K562 (cell line): ENCODE results near the gene APIP. TPM values are rescaled to one million over a fixed set of nuclear protein-coding genes. Genes with fewer than 3 reads are reported as not detected.

Experiments
- ATAC-seq: fragments of 200-7000 bp; cut with Tn5 transposase; 3 replicates; pipeline ENCODE4 v1.9.1; 2020; ENCODE audit warnings: moderate library complexity
- BruUV-seq: library from RNA; stranded (reverse); fragments of 400-500 nt; replicated peaks from 2 replicates; lab custom pipeline; 2021; lab: Mats Ljungman, UMichigan
- CTCF ChIA-PET: fragments of 300-600 bp; formaldehyde crosslinking; extraction: SDS; loops from one replicate; lab custom pipeline; 2021; ENCODE audit warnings: low intra/inter-chr PET ratio; lab: Yijun Ruan, JAX
- POLR2A ChIA-PET: fragments of 300-600, 350-650 bp; sonication (Branson Sonifier 250); formaldehyde crosslinking; extraction: SDS; loops from one replicate; lab custom pipeline; 2021; ENCODE audit warnings: antibody characterized with exemption, inconsistent platforms; lab: Yijun Ruan, JAX
- DNase-seq, 4 experiments: peaks; one replicate each; pipeline versions ENCODE4 v3.0.0 to v3.0.0-alpha.2; 2011 to 2018; ENCODE audit warnings: low spot score in 3 of 4, mixed read lengths in 3 of 4; ENCODE audit errors: extremely low read depth in 1 of 4
- FAIRE-seq: peaks from 2 replicates; lab custom pipeline; 2011; peaks lifted over from hg19 to GRCh38; lab: Jason Lieb, UNC
- H2AFZ ChIP-seq: 2 replicates; pipeline ENCODE4 v1.6.0; 2011; ENCODE audit warnings: low read depth, low read length, control low read depth, inconsistent platforms
- H3K27ac ChIP-seq: fragments of 200-600 bp; 3 replicates; pipeline ENCODE4 v1.8.0; 2011; ENCODE audit warnings: low read depth, mild to moderate bottlenecking, control low read depth, inconsistent platforms, low read length, moderate library complexity, mixed read lengths; ENCODE audit errors: extremely low read depth
- H3K27me3 ChIP-seq, 2 experiments: fragments of 300-600 bp in 1 of 2; 2 replicates in 1 of 2; 3 replicates in 1 of 2; pipeline versions ENCODE4 v1.6.0 to v1.8.0; 2011; ENCODE audit warnings: inconsistent platforms in 2 of 2, low read length in 2 of 2, mild to moderate bottlenecking in 1 of 2, mixed read lengths in 1 of 2, moderate library complexity in 1 of 2; ENCODE audit not compliant: control insufficient read depth in 2 of 2, insufficient read depth in 2 of 2
- H3K36me3 ChIP-seq: fragments of 300-600 bp; 3 replicates; pipeline ENCODE4 v1.8.0; 2011; ENCODE audit warnings: mild to moderate bottlenecking, low read length, inconsistent platforms; ENCODE audit not compliant: control insufficient read depth, insufficient read depth
- H3K4me1 ChIP-seq, 2 experiments: fragments of 200-600 bp in 1 of 2; replicated peaks in 1 of 2; 2 replicates in 1 of 2; 3 replicates in 1 of 2; pipeline versions ENCODE4 v1.5.1 to v1.8.0; 2011; ENCODE audit warnings: inconsistent platforms in 2 of 2, low read length in 2 of 2, mild to moderate bottlenecking in 1 of 2, mixed read lengths in 1 of 2, moderate library complexity in 1 of 2; ENCODE audit not compliant: control insufficient read depth in 2 of 2, insufficient read depth in 2 of 2
- H3K4me2 ChIP-seq: 2 replicates; pipeline ENCODE4 v1.6.1; 2011; ENCODE audit warnings: low read length, control low read depth, inconsistent platforms, mixed read lengths; ENCODE audit not compliant: insufficient read depth
- H3K4me3 ChIP-seq: fragments of 200-600 bp; sonication (generic), shearing (Covaris generic); 2 replicates; pipeline ENCODE4 v1.5.1; 2016; ENCODE audit warnings: control low read depth, inconsistent platforms
- H3K79me2 ChIP-seq: fragments of 200-600 bp; 3 replicates; pipeline ENCODE4 v1.8.0; 2011; ENCODE audit warnings: low read length, inconsistent platforms; ENCODE audit not compliant: control insufficient read depth, insufficient read depth
- H3K9ac ChIP-seq, 2 experiments: 2 replicates each; pipeline versions ENCODE4 v1.6.0 to v1.6.1; 2011; ENCODE audit warnings: low read depth in 2 of 2, low read length in 2 of 2, control low read depth in 1 of 2, inconsistent platforms in 1 of 2, mild to moderate bottlenecking in 1 of 2, mixed read lengths in 1 of 2; ENCODE audit not compliant: insufficient read depth in 1 of 2
- H3K9me1 ChIP-seq: one replicate; pipeline ENCODE4 v1.6.0; 2011; ENCODE audit warnings: inconsistent platforms, mild to moderate bottlenecking, low read length, moderate library complexity; ENCODE audit not compliant: control insufficient read depth, insufficient read depth
- H3K9me3 ChIP-seq: replicated peaks from 2 replicates; pipeline ENCODE4 v1.5.1; 2011; ENCODE audit warnings: low read depth, low read length, inconsistent platforms; ENCODE audit not compliant: control insufficient read depth, insufficient read depth
- H4K20me1 ChIP-seq: replicated peaks from 2 replicates; pipeline ENCODE4 v1.6.1; 2011; ENCODE audit warnings: low read length, inconsistent platforms, mixed read lengths; ENCODE audit not compliant: control insufficient read depth, insufficient read depth
- ARID1B ChIP-seq: fragments of 450-650 bp; IDR thresholded peaks from 2 replicates; pipeline ENCODE4 v1.6.1; 2016; ENCODE audit warnings: antibody characterized with exemption, mild to moderate bottlenecking, inconsistent platforms
- CBFA2T3 ChIP-seq: fragments of 450-650 bp; IDR thresholded peaks from 2 replicates; pipeline ENCODE4 v1.6.1; 2017
- DPF2 ChIP-seq: fragments of 450-650 bp; IDR thresholded peaks from 2 replicates; pipeline ENCODE4 v1.6.1; 2016
- KAT8 ChIP-seq: fragments of 450-650 bp; IDR thresholded peaks from 2 replicates; pipeline ENCODE4 v1.6.1; 2016; ENCODE audit warnings: low read depth, mild to moderate bottlenecking
- MEIS2 ChIP-seq: fragments of 450-650 bp; IDR thresholded peaks from 2 replicates; pipeline ENCODE4 v1.6.1; 2014; ENCODE audit warnings: mild to moderate bottlenecking; ENCODE audit not compliant: partially characterized antibody
- RBM14 ChIP-seq: fragments of 200-400 bp; formaldehyde crosslinking; IDR thresholded peaks from 2 replicates; pipeline ENCODE4 v1.6.1; 2018; ENCODE audit warnings: low read depth, mild to moderate bottlenecking, low read length, moderate library complexity, borderline replicate concordance; ENCODE audit not compliant: insufficient read depth
- TAL1 ChIP-seq: fragments of 450-650 bp; IDR thresholded peaks from 2 replicates; pipeline ENCODE4 v1.6.1; 2016; ENCODE audit warnings: mild to moderate bottlenecking
- TCF3 ChIP-seq: sonication (generic); formaldehyde crosslinking; IDR thresholded peaks from 2 replicates; pipeline ENCODE4 v1.4.0; 2020; ENCODE audit warnings: mild to moderate bottlenecking, missing genetic modification reagents
- TEAD4 ChIP-seq, 2 experiments: sonication (generic) in 1 of 2; formaldehyde crosslinking in 1 of 2; IDR thresholded peaks; 2 replicates each; pipeline versions ENCODE4 v1.6.1 to v1.8.0; 2012 to 2022; ENCODE audit warnings: borderline replicate concordance in 1 of 2, inconsistent platforms in 1 of 2, low read length in 1 of 2, mild to moderate bottlenecking in 1 of 2, missing genetic modification reagents in 1 of 2
- ZNF384 ChIP-seq: IDR thresholded peaks from 2 replicates; pipeline ENCODE4 v1.6.1; 2012; ENCODE audit warnings: low read depth, low read length, improper control_type of control experiment
- WGBS: fragments of 100-300 bp; shearing (Covaris generic); methylation state at CpG from one replicate; pipeline ENCODE4 v1.1.6; 2016; ENCODE audit warnings: low coverage, mixed read lengths; ENCODE audit not compliant: insufficient coverage; ENCODE audit errors: missing lambda C conversion rate; 5-methylcytosine and 5-hydroxymethylcytosine counted together
- in situ Hi-C: fragments of 300-500 bp; cut with MboI; formaldehyde crosslinking; loops from 4 replicates; pipeline ENCODE4 v1.15.0; 2018; ENCODE audit warnings: inconsistent platforms, mixed read lengths
- intact Hi-C: fragments of 100-400 bp; cut with micrococcal nuclease; formaldehyde crosslinking; loops from 2 replicates; pipeline ENCODE4 v1.14.2; 2022
- polyA plus RNA-seq, 8 experiments: library from polyadenylated mRNA; depleted of rRNA in 4 of 8; stranded (reverse) in 5 of 8; unstranded in 3 of 8; fragments of >200 nt; fragmentation: Nextera tagmentation in 2 of 8; fragmentation: Illumina TruSeq in 1 of 8; extraction: Ambion mirVana in 2 of 8; extraction: Trizol in 1 of 8; gene quantifications; 2 replicates each; pipeline versions ENCODE4 v1.2.1 to v1.2.3, GENCODE V29; 2011 to 2014; ENCODE audit warnings: inconsistent platforms in 1 of 8, missing spikeins in 1 of 8
- total RNA-seq, 7 experiments: library from RNA; depleted of rRNA in 6 of 7; stranded (reverse); fragments of >200 nt in 6 of 7; fragmentation: Illumina TruSeq in 2 of 7; extraction: Trizol in 2 of 7; gene quantifications; 2 replicates each; pipeline versions ENCODE4 v1.2.1 to v1.2.3, GENCODE V29; 2011 to 2021; ENCODE audit warnings: low replicate concordance in 1 of 7
- TF ChIP-seq, protein P1 (sequence below): fragments of 250-450 bp; sonication (Bioruptor Pico); IDR thresholded peaks from 2 replicates; pipeline ENCODE4 v1.8.0; 2021; ENCODE audit warnings: mild to moderate bottlenecking, moderate library complexity

Gene APIP
- total and polyA plus RNA-seq, 9 of the 15 experiments (the other 6 are each of a cell fraction or from before 2014, with no cell fraction given): 63.7 to 110 (median 82.8) TPM

DNA sequence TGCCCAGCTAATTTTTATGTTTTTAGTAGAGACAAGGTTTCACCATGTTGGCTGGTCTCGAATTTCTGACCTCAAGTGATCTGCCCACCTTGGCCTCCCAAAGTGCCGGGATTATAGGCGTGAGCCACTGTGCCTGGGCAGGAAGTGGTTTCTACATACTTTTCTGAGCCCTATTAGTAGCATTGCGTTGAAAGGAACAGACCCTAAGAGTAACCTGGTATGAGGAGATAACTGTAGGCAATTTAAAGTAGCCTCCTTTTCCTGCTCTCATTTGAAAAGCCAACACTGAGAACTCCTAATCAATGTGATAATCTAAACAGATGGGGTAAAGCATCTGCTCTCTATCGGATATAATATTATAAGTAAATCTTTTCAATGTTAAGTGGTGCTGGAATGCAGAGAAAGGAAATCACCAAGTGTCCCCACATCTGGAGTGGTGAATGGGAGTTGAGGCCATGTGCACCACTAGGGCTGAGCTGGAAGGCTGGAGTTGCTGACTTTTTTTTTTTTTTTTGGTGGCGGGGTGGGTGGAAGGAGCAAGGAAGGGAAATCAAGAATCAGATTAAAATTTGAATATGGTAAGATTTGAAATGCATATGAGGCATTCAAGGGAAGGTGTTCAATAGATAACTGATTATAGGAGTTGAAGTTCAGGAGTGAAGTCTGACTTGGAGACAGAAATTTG lies 20.9 kb upstream of the APIP start:
- H3K27ac ChIP-seq: peak overlapping the region; percentile 18; the same call in 1 of the 3 replicates
- peaks cover 2 to 3% of the 10 kb centered on the region in 2 experiments; a peak in 2 of 5 replicates for H3K4me1 ChIP-seq
- H3K9me1 ChIP-seq: no peaks in the 10 kb centered on the region
- no peak overlapping the region for H3K4me2 ChIP-seq
- peak; percentile 52 for TF ChIP-seq CBFA2T3
- TF ChIP-seq, protein P1, sequence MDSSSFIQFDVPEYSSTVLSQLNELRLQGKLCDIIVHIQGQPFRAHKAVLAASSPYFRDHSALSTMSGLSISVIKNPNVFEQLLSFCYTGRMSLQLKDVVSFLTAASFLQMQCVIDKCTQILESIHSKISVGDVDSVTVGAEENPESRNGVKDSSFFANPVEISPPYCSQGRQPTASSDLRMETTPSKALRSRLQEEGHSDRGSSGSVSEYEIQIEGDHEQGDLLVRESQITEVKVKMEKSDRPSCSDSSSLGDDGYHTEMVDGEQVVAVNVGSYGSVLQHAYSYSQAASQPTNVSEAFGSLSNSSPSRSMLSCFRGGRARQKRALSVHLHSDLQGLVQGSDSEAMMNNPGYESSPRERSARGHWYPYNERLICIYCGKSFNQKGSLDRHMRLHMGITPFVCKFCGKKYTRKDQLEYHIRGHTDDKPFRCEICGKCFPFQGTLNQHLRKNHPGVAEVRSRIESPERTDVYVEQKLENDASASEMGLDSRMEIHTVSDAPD: no peak
- peak; percentile 17; the same call in 1 of the 2 replicates for TF ChIP-seq TAL1
- peak; percentile 53; the same call in 1 of the 2 replicates for TF ChIP-seq ZNF384
- no peak for TF ChIP-seq RBM14
- 0 out of 2 replicates have a peak, but pooled peaks have one; percentile 25 for TF ChIP-seq TEAD4 (IDR thresholded peaks at IDR 0.05; ENCODE audit: low read length)
- TF ChIP-seq TEAD4 (CRISPR knock-in tag; IDR thresholded peaks at IDR 0.05; ENCODE audit: borderline replicate concordance): no peak
- no peak for TF ChIP-seq KAT8
- peak; percentile 39 for TF ChIP-seq ARID1B
- TF ChIP-seq TCF3 (CRISPR knock-in tag): peak; percentile 44; the same call in 1 of the 2 replicates
- TF ChIP-seq MEIS2: peak; percentile 7
- peak; percentile 37; the same call in 1 of the 2 replicates for TF ChIP-seq DPF2
- TF ChIP-seq, all 486 proteins: peak for 8
- Histone ChIP-seq H3K36me3 (peaks cover 21% of the 10 kb centered on the region; the same call in 2 of the 3 replicates), H3K9me3 (no peaks in the 10 kb centered on the region), H3K79me2 (peaks cover 16% of the 10 kb centered on the region; the same call in 2 of the 3 replicates), H3K27me3 (no peaks in the 10 kb centered on the region), H3K9ac (no peak overlapping the region), H2AFZ (no peak overlapping the region), H4K20me1 (no peaks in the 10 kb centered on the region), H3K4me3 (no peak overlapping the region)
- intact Hi-C loops (no loop called here), in situ Hi-C loops (loop anchor here (25.0 kb wide), 1 partner anchor 300 kb away; no protein-coding TSS in a partner anchor)
- no peak for DNase-seq
- 31% methylated on average over 6 of the region's 6 CpGs for WGBS
- CTCF ChIA-PET: no interaction called here
- no peak for FAIRE-seq
- no TSS peak for BruUV-seq
- POLR2A ChIA-PET: interaction anchor here (1.5 kb wide), 1 partner anchor 12 kb away, joined by 3 read pairs; no protein-coding TSS in a partner anchor
- peak; percentile 63 for ATAC-seq
